ENCODE measurements around the gene TULP4. TPM values are rescaled to one million over a fixed set of nuclear protein-coding genes. Genes with fewer than 3 reads are reported as not detected.

The TULP4 gene
- total RNA-seq, 1 experiment from 2014 or later = 64.6 TPM

DNA sequence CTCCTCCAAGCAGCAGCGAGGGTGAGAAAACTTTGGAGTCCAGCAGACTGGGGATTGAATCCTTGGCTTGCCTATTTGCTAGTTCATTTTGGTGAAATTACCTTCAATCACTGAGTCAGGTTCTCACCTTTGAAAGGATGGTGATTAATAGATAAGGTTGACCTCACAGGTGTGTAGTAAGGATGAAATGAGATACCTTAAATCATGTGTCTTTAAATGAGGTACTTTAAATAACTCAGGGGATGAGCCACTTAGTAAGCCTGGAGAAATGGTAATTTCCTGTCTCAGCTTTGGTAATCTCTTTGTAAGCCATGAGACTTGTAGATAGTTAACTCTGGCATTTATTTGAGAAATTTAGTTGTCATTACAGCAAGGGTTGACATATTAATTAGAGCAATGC lies 70.2 kb downstream of the TULP4 start:
- WGBS (ENCODE audit: extremely low coverage, insufficient read length, low lambda C conversion rate) = no CpG with 5 or more reads among the region's 1 CpG
- no peak overlapping the region for H4K5ac ChIP-seq (ENCODE audit: insufficient read length, low read depth, low read length)
- no peak overlapping the region for H3T11ph ChIP-seq (ENCODE audit: low read length)
- H3K56ac ChIP-seq (ENCODE audit: insufficient read length, low read depth, low read length) = no peak overlapping the region
- H3K9ac ChIP-seq (ENCODE audit: extremely low read depth, insufficient read length, low read length) = no peak overlapping the region
- no peak overlapping the region for H2BK5ac ChIP-seq (ENCODE audit: insufficient read length, low read length)
- no peak overlapping the region for H3K23ac ChIP-seq (ENCODE audit: insufficient read length, low read depth, low read length)
- H3K4ac ChIP-seq (ENCODE audit: low read depth, low read length) = no peak overlapping the region
- peaks cover 16 to 18% of the 10 kb centered on the region in 2 experiments for H3K4me1 Mint-ChIP-seq
- H4K20me1 ChIP-seq (ENCODE audit: control insufficient read depth, insufficient read depth, insufficient read length) = no peaks in the 10 kb centered on the region
- H3K27me3 ChIP-seq (ENCODE audit: insufficient read depth, low read length) = no peaks in the 10 kb centered on the region
- no peak overlapping the region for H4K91ac ChIP-seq (ENCODE audit: insufficient read length, low read depth, low read length)
- no peaks in the 10 kb centered on the region for H3K4me1 ChIP-seq (ENCODE audit: insufficient read depth, low read length)
- no peaks in the 10 kb centered on the region; a peak in 1 of 7 replicates for H3K36me3 Mint-ChIP-seq (ENCODE audit: insufficient read depth in 1 of 3, low read depth in 3 of 3)
- H2BK15ac ChIP-seq (ENCODE audit: low read depth, low read length) = no peak overlapping the region
- H3K79me1 ChIP-seq (ENCODE audit: insufficient read depth, low read depth, low read length, poor library complexity, severe bottlenecking) = no peaks in the 10 kb centered on the region
- no peaks in the 10 kb centered on the region for H3K23me2 ChIP-seq (ENCODE audit: insufficient read length, low read depth, low read length, poor library complexity, severe bottlenecking)
- H4K8ac ChIP-seq (replicated peaks; ENCODE audit: insufficient read length, low read depth, low read length) = no peak overlapping the region
- no peak overlapping the region for H2BK20ac ChIP-seq (ENCODE audit: low read depth, low read length, poor library complexity, severe bottlenecking)
- no peaks in the 10 kb centered on the region for H3K9me3 ChIP-seq (ENCODE audit: control insufficient read depth, low read depth, low read length)
- H3K27ac Mint-ChIP-seq = no peak overlapping the region
- H3K27ac ChIP-seq (ENCODE audit: insufficient read length, low read depth, low read length) = no peak overlapping the region
- peaks cover 0 to 8% of the 10 kb centered on the region in 2 experiments; a peak in 4 of 5 replicates for H3K9me3 Mint-ChIP-seq
- DNase-seq = no peak
- no peaks in the 10 kb centered on the region for H3K27me3 Mint-ChIP-seq (ENCODE audit: low read depth)
- no peak overlapping the region for H3K18ac ChIP-seq (ENCODE audit: insufficient read length, low read depth, low read length)
- TF ChIP-seq, protein P1, sequence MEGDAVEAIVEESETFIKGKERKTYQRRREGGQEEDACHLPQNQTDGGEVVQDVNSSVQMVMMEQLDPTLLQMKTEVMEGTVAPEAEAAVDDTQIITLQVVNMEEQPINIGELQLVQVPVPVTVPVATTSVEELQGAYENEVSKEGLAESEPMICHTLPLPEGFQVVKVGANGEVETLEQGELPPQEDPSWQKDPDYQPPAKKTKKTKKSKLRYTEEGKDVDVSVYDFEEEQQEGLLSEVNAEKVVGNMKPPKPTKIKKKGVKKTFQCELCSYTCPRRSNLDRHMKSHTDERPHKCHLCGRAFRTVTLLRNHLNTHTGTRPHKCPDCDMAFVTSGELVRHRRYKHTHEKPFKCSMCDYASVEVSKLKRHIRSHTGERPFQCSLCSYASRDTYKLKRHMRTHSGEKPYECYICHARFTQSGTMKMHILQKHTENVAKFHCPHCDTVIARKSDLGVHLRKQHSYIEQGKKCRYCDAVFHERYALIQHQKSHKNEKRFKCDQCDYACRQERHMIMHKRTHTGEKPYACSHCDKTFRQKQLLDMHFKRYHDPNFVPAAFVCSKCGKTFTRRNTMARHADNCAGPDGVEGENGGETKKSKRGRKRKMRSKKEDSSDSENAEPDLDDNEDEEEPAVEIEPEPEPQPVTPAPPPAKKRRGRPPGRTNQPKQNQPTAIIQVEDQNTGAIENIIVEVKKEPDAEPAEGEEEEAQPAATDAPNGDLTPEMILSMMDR (conservative IDR thresholded peaks at IDR 0.05) = no peak
- H3K4me3 Mint-ChIP-seq = no peak overlapping the region
- H3K4me2 ChIP-seq (ENCODE audit: insufficient read depth, insufficient read length, low read length) = no peak overlapping the region
- H3K14ac ChIP-seq (ENCODE audit: insufficient read depth, low read length) = no peak overlapping the region
- H2BK12ac ChIP-seq (ENCODE audit: insufficient read length, low read depth, low read length) = no peak overlapping the region
- H2BK120ac ChIP-seq (ENCODE audit: low read depth, low read length, poor library complexity, severe bottlenecking) = no peak overlapping the region
- H2AFZ ChIP-seq (ENCODE audit: low read length) = no peak overlapping the region
- H2AK5ac ChIP-seq (ENCODE audit: insufficient read length, low read length) = no peak overlapping the region
- no peaks in the 10 kb centered on the region for H3K79me2 ChIP-seq (ENCODE audit: insufficient read depth, low read length)

All from H9 (cell line).